Ishikawa (cell line): ENCODE results near the gene RPL36.

ENCODE experiments used
- CEBPB ChIP-seq: IDR thresholded peaks from 2 replicates; pipeline ENCODE4 v1.6.1; 2012
- CREB1 ChIP-seq: IDR thresholded peaks from 2 replicates; pipeline ENCODE4 v1.6.1; 2012; ENCODE audit warnings: low read depth
- EP300 ChIP-seq: IDR thresholded peaks from 2 replicates; pipeline ENCODE4 v1.6.1; 2012; ENCODE audit warnings: borderline replicate concordance
- FOXM1 ChIP-seq: IDR thresholded peaks from 2 replicates; pipeline ENCODE4 v1.6.1; 2012; ENCODE audit warnings: low read depth, borderline replicate concordance
- NFIC ChIP-seq: IDR thresholded peaks from 2 replicates; pipeline ENCODE4 v1.6.1; 2012
- RAD21 ChIP-seq: IDR thresholded peaks from 2 replicates; pipeline ENCODE4 v1.6.1; 2012; ENCODE audit warnings: low read depth
- TEAD4 ChIP-seq: IDR thresholded peaks from 2 replicates; pipeline ENCODE4 v1.6.1; 2012
- YY1 ChIP-seq: IDR thresholded peaks from 2 replicates; pipeline ENCODE4 v1.6.1; 2012; ENCODE audit warnings: low read depth
- TF ChIP-seq, protein P1 (sequence below): IDR thresholded peaks from 2 replicates; pipeline ENCODE4 v1.6.1; 2012
- TF ChIP-seq, protein P2 (sequence below): IDR thresholded peaks from 2 replicates; pipeline ENCODE4 v1.6.1; 2012; ENCODE audit warnings: low read depth, mild to moderate bottlenecking

DNA sequence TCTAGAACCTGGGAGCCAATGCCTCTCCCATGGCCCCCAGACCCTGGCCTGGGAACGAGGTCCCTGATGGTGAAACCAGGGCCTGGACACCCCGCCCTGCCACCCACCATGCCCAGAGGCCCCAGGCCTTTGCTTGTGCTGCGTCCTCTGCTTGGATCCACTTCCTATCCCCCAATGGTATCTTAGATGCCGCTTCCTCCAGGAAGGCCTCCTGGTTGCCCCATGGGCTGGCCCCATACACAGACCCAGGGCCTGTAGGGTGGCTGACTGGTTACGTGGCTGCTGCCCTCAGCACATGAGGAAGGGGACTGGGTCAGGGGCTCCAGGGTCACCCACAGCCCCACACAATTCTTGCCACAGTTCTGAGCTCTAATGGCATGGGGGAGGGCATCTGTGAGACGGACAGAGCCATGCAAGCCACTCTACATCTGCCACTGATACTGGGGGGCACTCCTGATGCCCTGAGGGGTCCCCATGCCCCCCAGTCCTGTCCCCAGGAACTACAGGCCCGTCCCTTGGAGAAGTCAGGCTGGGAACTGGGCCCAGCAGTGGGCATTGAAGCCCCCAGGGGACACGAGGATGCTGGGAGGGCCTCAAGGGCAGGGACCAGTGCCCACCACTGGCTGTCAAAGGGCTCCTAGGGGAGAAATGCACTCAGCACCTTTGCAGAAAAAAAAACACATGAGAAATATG lies 5.0 kb downstream of the RPL36 start:
- no peak for TF ChIP-seq EP300
- TF ChIP-seq YY1 = no peak
- TF ChIP-seq FOXM1 = no peak
- TF ChIP-seq CREB1 = no peak
- no peak for TF ChIP-seq CEBPB
- TF ChIP-seq RAD21 = no peak
- TF ChIP-seq, protein P1, sequence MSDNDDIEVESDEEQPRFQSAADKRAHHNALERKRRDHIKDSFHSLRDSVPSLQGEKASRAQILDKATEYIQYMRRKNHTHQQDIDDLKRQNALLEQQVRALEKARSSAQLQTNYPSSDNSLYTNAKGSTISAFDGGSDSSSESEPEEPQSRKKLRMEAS = no peak
- TF ChIP-seq, protein P2, sequence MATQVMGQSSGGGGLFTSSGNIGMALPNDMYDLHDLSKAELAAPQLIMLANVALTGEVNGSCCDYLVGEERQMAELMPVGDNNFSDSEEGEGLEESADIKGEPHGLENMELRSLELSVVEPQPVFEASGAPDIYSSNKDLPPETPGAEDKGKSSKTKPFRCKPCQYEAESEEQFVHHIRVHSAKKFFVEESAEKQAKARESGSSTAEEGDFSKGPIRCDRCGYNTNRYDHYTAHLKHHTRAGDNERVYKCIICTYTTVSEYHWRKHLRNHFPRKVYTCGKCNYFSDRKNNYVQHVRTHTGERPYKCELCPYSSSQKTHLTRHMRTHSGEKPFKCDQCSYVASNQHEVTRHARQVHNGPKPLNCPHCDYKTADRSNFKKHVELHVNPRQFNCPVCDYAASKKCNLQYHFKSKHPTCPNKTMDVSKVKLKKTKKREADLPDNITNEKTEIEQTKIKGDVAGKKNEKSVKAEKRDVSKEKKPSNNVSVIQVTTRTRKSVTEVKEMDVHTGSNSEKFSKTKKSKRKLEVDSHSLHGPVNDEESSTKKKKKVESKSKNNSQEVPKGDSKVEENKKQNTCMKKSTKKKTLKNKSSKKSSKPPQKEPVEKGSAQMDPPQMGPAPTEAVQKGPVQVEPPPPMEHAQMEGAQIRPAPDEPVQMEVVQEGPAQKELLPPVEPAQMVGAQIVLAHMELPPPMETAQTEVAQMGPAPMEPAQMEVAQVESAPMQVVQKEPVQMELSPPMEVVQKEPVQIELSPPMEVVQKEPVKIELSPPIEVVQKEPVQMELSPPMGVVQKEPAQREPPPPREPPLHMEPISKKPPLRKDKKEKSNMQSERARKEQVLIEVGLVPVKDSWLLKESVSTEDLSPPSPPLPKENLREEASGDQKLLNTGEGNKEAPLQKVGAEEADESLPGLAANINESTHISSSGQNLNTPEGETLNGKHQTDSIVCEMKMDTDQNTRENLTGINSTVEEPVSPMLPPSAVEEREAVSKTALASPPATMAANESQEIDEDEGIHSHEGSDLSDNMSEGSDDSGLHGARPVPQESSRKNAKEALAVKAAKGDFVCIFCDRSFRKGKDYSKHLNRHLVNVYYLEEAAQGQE = no peak
- no peak for TF ChIP-seq TEAD4
- no peak for TF ChIP-seq NFIC
